Hepatocyte (in vitro differentiated cells): ENCODE measurements around the gene S1PR3. TPM values are rescaled to one million over a fixed set of nuclear protein-coding genes. Genes with fewer than 3 reads are reported as not detected.

ENCODE experiments used
- DNase-seq: peaks from one replicate; pipeline ENCODE4 v3.0.0-alpha.2; 2016; ENCODE audit warnings: low spot score
- H2AFZ ChIP-seq: fragments of 200-600 bp; sonication (generic); 2 replicates; pipeline ENCODE4 v1.6.0; 2016; ENCODE audit warnings: antibody characterized with exemption, mild to moderate bottlenecking
- H3K27ac ChIP-seq: fragments of 200-600 bp; sonication (generic); 2 replicates; pipeline ENCODE4 v1.5.1; 2016; ENCODE audit warnings: mild to moderate bottlenecking
- H3K27me3 ChIP-seq: fragments of 200-600 bp; sonication (generic); 2 replicates; pipeline ENCODE4 v1.6.1; 2016
- H3K36me3 ChIP-seq: fragments of 200-600 bp; sonication (generic); replicated peaks from 2 replicates; pipeline ENCODE4 v1.5.1; 2016; ENCODE audit warnings: low read depth; ENCODE audit not compliant: insufficient read depth
- H3K4me1 ChIP-seq: fragments of 200-600 bp; sonication (generic); 2 replicates; pipeline ENCODE4 v1.5.1; 2016; ENCODE audit warnings: mild to moderate bottlenecking, moderate library complexity; ENCODE audit not compliant: insufficient read depth
- H3K4me2 ChIP-seq: fragments of 200-600 bp; sonication (generic); 2 replicates; pipeline ENCODE4 v1.6.0; 2016
- H3K4me3 ChIP-seq: fragments of 200-600 bp; sonication (generic); 2 replicates; pipeline ENCODE4 v1.5.1; 2016; ENCODE audit warnings: mild to moderate bottlenecking
- H3K79me2 ChIP-seq: fragments of 200-600 bp; sonication (generic); 2 replicates; pipeline ENCODE4 v1.6.0; 2017; ENCODE audit warnings: mild to moderate bottlenecking
- H3K9me2 ChIP-seq: fragments of 200-600 bp; sonication (generic); replicated peaks from 2 replicates; pipeline ENCODE4 v1.6.0; 2017; ENCODE audit warnings: mild to moderate bottlenecking; ENCODE audit not compliant: insufficient read depth
- H3K9me3 ChIP-seq: fragments of 200-600 bp; sonication (generic); 2 replicates; pipeline ENCODE4 v1.5.1; 2016; ENCODE audit warnings: low read depth, mild to moderate bottlenecking
- H4K20me1 ChIP-seq: fragments of 200-600 bp; sonication (generic); 2 replicates; pipeline ENCODE4 v1.6.0; 2016; ENCODE audit warnings: mild to moderate bottlenecking; ENCODE audit not compliant: insufficient read depth, poor library complexity, severe bottlenecking
- EZH2 ChIP-seq: fragments of 200-600 bp; sonication (generic); IDR thresholded peaks from 2 replicates; pipeline ENCODE4 v1.6.1; 2016; ENCODE audit warnings: antibody characterized with exemption, mild to moderate bottlenecking, borderline replicate concordance
- EZH2phosphoT487 ChIP-seq: fragments of 200-600 bp; sonication (generic); IDR thresholded peaks from one replicate; pipeline ENCODE4 v1.6.1; 2018; ENCODE audit warnings: antibody characterized with exemption, mild to moderate bottlenecking, low read depth, moderate library complexity; ENCODE audit not compliant: unreplicated experiment, severe bottlenecking
- WGBS: methylation state at CpG from one replicate; pipeline ENCODE4 v1.1.6; 2016; ENCODE audit warnings: low lambda C conversion rate; ENCODE audit errors: missing lambda C conversion rate; 5-methylcytosine and 5-hydroxymethylcytosine counted together
- polyA plus RNA-seq: library from polyadenylated mRNA; unstranded; fragments of >200 nt; fragmentation: Nextera tagmentation; extraction: Ambion mirVana; gene quantifications from 2 replicates; pipeline ENCODE4 v1.2.1, GENCODE V29; 2016
- total RNA-seq: library from RNA; depleted of rRNA; stranded (reverse); fragments of >200 nt; gene quantifications from 2 replicates; pipeline ENCODE4 v1.2.3, GENCODE V29; 2014
- TF ChIP-seq, protein P1 (sequence below): fragments of 200-600 bp; sonication (generic); IDR thresholded peaks from 2 replicates; pipeline ENCODE4 v1.5.1; 2016; ENCODE audit warnings: antibody characterized with exemption, mild to moderate bottlenecking; ENCODE audit not compliant: poor library complexity

S1PR3 gene
- total and polyA plus RNA-seq, 2 experiments from 2014 or later, result 21.4 to 46.1 TPM

DNA sequence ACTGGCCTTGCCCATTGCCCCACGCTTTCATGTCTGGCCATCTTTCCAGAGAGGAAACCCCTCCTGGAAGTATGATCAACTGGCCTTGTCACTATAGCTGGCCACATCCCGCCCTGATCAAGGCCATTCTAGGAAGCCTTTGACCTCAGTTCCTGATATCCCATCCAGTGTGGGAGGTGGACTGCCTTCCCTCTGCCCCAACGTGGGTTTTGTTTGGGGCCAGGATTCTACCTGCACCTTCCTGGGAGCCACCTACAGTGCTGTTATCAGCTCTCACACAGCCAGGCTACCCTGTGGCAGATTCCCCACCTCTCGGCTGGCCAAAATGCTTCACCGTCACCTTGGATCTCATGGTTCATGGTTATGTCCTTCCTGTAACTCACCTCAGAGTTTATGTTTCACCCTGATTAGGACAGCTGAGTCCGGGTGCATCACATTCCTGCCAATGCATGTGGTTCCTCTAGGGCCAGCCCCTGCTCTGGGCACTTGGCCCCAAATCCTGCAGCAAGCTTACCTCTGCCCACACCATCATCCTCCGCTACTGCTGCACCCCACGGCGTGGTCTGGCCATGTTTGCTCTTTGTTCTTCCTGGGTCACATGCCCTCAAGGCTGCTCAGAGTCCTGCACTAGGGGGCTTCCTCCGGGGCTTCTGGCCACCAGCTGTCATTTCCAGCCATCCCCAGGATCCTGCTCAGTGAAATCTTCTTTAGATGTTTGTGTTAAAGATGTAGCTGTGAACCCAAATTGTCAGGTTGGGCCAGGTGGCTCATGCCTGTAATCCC, 24.2 kb upstream of the S1PR3 start:
- WGBS, result 80% methylated on average over 10 of the region's 10 CpGs
- no peak overlapping the region for H2AFZ ChIP-seq
- H3K4me3 ChIP-seq, result no peak overlapping the region
- H4K20me1 ChIP-seq, result no peaks in the 10 kb centered on the region
- H3K27me3 ChIP-seq, result no peaks in the 10 kb centered on the region
- no peak overlapping the region for H3K4me2 ChIP-seq
- H3K4me1 ChIP-seq, result no peaks in the 10 kb centered on the region
- H3K36me3 ChIP-seq, result no peaks in the 10 kb centered on the region
- no peaks in the 10 kb centered on the region for H3K79me2 ChIP-seq
- DNase-seq, result no peak
- H3K27ac ChIP-seq, result no peak overlapping the region
- no peak for TF ChIP-seq EZH2
- TF ChIP-seq, protein P1, sequence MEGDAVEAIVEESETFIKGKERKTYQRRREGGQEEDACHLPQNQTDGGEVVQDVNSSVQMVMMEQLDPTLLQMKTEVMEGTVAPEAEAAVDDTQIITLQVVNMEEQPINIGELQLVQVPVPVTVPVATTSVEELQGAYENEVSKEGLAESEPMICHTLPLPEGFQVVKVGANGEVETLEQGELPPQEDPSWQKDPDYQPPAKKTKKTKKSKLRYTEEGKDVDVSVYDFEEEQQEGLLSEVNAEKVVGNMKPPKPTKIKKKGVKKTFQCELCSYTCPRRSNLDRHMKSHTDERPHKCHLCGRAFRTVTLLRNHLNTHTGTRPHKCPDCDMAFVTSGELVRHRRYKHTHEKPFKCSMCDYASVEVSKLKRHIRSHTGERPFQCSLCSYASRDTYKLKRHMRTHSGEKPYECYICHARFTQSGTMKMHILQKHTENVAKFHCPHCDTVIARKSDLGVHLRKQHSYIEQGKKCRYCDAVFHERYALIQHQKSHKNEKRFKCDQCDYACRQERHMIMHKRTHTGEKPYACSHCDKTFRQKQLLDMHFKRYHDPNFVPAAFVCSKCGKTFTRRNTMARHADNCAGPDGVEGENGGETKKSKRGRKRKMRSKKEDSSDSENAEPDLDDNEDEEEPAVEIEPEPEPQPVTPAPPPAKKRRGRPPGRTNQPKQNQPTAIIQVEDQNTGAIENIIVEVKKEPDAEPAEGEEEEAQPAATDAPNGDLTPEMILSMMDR, result no peak
- TF ChIP-seq EZH2phosphoT487, result no peak
- no peaks in the 10 kb centered on the region for H3K9me3 ChIP-seq
- no peaks in the 10 kb centered on the region for H3K9me2 ChIP-seq

DNA sequence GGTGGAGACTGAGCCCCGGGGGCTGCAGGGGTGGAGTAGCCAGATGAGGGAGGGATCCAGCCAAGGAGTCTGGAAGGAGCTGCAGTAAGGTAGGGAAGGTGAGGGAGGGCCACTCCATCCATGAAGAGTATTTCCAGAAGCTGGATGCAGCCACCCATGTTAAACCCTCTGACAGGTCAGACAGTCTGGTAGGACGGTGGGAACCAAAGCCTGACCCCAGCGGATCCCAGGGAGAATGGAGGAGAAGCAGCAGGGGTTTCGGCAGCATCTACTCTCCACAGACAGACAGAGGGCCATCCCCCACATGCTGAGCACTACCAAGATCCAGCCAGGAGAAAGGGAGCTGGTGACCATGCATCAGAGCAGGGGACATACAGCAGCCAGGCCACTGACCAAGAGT, 22.5 kb upstream of the S1PR3 start:
- no peak for TF ChIP-seq EZH2
- no peak for TF ChIP-seq EZH2phosphoT487
- TF ChIP-seq, protein P1, result no peak
- WGBS, result 86% methylated on average over 4 of the region's 4 CpGs

DNA sequence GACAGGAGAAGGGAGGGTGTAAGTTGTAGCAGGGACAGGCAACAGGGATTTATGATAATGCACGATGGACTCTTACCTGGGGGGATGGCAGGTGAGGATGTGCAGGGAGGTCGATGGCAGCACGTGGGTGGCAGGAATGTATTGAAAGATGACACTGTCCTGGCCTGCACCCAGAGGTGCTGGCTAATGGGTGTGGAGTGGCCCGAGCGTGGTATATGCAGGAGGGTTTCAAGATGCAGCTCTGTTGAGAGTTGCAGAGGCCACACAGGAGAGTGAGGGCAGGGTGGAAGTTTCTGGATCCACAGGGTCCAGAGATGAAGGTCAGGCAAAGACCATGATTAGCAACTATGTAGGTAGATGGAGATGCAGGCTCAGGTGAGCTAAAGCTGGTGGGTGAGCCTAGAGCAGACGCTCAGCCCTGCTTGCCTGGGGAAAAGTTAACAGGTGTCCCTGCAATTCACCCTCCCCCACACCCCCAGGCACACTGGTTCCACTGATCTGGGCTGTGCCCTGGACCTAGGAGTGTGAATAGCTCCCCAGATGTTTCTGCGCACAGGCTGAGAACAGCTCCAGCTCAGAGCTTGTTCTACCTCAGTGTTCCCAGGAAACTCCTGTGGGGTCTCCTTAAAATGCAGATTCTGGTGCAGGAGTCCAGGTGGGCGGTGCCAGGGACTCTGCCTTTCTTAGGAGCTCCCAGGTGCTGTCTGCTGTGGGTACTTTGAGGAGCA, 21.5 kb upstream of the S1PR3 start:
- H4K20me1 ChIP-seq, result no peaks in the 10 kb centered on the region

More for the DNA sequence above, 22.5 kb upstream of the S1PR3 start:
- Histone ChIP-seq H2AFZ (no peak overlapping the region), H3K36me3 (no peaks in the 10 kb centered on the region), H3K4me2 (no peak overlapping the region), H3K27ac (no peak overlapping the region), H3K4me3 (no peak overlapping the region), H3K79me2 (no peaks in the 10 kb centered on the region), H3K27me3 (no peaks in the 10 kb centered on the region), H3K9me2 (no peaks in the 10 kb centered on the region), H4K20me1 (no peaks in the 10 kb centered on the region), H3K9me3 (no peaks in the 10 kb centered on the region), H3K4me1 (no peaks in the 10 kb centered on the region)
- DNase-seq, result no peak

More for the DNA sequence above, 21.5 kb upstream of the S1PR3 start:
- Histone ChIP-seq H3K4me1 (no peaks in the 10 kb centered on the region), H3K4me3 (no peak overlapping the region), H3K36me3 (no peaks in the 10 kb centered on the region), H3K27ac (no peak overlapping the region), H3K27me3 (no peaks in the 10 kb centered on the region), H3K9me3 (no peaks in the 10 kb centered on the region), H3K79me2 (no peaks in the 10 kb centered on the region), H2AFZ (no peak overlapping the region), H3K4me2 (no peak overlapping the region), H3K9me2 (no peaks in the 10 kb centered on the region)
- no peak for DNase-seq
- 69% methylated on average over 8 of the region's 8 CpGs for WGBS
- TF ChIP-seq, protein P1, result no peak
- TF ChIP-seq EZH2phosphoT487 (no peak), EZH2 (no peak)
